Superior temporal gyrus (tissue), 1 donor: ENCODE data around the gene SETD6.

Experiments used
- DNase-seq: peaks from one replicate; pipeline ENCODE4 v3.0.0-alpha.2; 2016; ENCODE audit errors: extremely low spot score

The SETD6 gene

DNA sequence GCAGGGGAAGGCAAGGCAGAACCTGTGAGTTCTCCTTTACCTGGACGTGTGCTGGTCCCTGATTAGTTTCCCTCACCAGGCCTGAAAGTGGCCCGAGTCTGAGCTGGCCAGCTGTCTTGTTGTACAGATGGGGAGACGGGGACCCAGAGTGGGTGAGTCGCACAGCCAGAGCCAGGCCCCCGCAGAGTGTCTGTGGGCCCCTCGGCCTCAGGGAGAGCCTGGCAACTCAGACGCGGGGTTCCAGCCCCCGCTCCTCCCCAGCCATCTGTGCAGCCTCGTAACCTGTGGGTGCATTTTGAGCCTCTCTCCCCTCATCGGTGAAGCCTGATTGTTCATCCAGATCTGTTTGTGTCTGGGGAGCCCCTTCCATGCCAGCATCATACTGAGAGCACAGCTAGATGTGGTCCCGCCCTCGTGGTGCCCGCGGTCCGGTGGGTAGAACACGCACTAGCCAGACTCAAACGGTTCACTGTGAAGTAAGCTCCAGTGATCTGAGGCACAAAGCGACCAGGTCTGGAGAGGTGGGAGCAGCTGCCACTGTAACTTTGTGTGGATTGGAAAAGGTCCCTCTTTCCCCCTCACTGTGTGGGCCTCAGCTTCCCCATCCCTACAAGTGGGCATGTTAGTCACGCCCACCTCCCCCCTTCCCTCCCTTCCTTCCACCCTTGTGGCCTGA is 21.4 kb upstream of the SETD6 start:
- DNase-seq = no peak

DNA sequence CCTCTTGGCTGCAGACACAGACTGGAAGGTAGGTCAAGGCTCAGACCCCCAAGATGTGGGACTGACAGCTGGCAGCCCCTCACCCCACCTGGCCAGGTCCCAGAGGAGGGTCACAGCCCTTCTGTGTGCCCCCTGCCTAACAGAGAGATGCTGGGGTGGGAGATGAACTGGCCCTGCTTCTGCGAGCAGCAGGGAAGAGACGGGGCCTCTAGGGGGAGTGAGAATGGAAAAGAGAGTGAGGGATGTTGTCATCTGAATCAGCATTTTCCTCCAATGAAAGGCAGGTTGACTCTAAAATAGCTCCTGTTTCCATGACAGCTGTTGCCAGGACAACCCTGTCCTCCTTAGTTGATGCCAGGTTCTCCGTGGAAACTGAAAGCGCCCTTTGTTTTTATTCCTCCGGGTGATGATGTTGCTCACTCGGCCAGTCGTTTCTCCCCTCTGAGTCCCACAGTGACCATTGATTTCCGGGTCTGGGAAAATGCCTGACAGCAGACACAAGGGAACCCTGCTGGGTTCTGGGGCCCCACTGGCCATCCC is 20.3 kb upstream of the SETD6 start:
- peak; percentile 98 for DNase-seq

DNA sequence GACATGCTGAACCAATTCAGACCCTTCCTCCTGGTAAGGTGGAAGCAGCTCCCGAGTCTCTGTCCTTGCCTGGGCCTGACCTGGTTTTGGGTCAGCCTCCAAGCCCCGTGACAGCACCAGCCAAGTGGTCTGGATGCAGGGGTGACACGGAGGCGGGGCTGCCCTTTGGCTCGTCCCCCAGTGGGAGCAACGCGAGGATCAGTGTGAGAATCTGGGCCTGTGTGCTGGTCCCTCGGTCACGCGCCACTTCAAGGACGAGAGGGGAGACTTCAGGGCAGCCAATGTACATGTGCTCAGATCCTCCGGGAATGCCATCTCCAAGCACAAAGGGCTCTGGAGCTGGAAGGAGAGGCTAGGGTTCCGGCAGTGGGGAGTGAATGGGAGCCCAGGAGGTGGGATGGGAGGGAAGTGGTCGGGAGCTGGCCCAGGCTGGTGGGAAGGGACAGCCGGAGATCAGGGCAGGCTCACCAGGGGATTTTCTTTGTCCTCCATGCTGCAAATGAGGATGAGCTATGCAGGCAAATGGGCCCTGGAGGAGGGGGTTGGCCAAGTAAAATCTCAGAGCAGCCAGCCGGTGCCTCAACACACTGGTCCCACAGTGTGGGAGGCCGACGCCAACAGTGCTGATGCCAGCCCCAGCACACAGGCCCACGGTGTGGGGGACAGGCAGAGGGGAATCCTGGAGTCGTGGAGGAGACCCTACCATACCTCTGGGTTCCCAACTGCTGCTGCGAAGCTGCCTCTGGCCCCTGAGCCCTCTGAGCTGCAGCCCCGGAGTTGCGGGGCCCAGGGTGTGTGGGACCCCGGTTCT is 19.6 kb upstream of the SETD6 start:
- no peak for DNase-seq

DNA sequence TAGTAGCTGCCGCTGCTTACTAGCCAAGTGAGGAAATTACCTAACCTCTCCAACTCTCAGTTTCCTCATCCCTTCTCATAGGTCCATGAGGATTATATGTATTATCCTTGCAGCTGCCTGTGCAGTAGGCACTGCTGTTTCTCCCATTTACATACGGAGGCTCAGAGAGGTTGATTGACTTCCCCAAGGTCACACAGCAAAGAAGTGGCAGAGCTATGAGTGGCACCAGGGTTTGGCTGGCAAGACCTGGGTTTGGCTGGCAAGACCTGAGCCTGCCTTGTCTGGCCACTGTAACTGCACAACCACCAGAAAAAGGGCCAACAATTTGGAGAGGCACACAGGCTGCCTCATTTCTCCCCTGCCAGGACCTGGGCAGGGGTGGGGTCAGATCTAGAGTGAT is 17.8 kb upstream of the SETD6 start:
- no peak for DNase-seq

DNA sequence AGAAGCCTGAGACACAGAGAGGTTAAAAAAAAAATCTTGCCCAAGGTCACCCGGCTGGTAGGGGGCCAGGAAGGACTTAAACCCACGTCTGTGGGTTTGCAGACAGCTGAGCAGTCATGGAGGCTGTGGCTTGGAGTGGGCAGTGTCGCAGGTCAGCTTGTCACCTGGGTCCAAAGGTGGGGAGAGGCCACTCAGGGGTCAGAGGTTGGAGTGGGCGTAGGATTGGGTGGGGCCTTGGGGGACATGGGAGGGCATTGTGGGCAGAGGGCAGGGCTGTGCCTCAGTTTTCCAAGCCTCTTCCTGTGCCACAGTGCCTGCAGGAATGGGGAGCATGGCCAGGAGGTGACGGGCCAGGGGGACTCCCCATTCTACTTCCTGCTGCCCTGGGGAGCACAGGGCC is 17.4 kb upstream of the SETD6 start:
- no peak for DNase-seq

DNA sequence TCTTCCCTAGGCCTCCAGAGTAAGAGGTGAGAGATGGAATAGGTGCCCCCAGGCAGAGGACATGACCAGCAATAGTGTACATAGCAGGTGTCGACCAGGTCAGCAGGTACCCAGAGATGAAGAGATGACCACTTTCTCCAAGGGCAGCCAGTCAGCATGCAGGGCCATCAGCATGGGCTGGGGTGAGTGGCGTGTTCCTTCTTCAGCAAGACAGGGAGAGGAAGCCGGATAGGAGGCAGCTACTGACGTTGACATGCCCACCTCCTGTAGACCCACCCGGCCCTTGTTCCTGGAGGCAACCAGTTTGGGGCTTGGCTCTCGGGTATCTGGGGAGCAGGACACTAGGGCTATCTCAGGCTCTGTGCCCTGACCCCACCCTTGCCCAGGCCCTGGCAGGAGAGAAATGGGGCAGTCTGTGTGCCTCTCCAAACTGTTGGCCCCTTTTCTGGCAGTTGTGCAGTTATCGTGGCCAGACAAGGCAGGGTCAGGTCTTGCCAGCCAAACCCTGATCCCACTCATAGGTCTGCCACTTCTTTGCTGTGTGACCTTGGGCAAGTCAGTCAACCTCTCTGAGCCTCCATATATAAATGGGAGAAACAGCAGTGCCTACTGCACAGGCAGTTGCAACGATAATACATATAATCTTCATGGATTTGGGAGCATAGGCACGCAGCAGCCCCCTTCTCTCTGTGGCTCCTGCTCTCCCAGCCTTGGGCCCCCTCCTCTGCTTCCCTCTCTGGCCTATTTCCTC is 16.8 kb upstream of the SETD6 start:
- DNase-seq = no peak

DNA sequence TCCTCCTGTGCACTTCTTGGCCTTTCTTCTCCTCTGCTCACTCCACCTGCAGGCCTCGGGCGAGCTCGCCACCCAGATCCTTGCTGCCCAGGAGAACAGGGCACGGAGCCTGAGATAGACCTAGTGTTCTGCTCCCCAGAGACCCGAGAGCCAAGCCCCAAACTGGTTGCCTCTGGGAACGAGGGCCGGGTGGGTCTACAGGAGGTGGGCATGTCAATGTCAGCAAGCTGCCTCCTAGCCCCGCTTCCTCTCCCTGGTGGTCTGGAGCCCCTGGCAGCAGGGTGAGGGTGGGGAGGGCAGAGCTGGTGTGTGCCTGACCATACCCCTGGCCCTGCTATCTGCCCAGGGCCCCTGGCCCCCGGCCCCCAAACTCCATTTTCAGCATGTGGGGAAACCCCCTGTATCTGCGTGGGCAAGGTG is 16.2 kb upstream of the SETD6 start:
- no peak for DNase-seq

DNA sequence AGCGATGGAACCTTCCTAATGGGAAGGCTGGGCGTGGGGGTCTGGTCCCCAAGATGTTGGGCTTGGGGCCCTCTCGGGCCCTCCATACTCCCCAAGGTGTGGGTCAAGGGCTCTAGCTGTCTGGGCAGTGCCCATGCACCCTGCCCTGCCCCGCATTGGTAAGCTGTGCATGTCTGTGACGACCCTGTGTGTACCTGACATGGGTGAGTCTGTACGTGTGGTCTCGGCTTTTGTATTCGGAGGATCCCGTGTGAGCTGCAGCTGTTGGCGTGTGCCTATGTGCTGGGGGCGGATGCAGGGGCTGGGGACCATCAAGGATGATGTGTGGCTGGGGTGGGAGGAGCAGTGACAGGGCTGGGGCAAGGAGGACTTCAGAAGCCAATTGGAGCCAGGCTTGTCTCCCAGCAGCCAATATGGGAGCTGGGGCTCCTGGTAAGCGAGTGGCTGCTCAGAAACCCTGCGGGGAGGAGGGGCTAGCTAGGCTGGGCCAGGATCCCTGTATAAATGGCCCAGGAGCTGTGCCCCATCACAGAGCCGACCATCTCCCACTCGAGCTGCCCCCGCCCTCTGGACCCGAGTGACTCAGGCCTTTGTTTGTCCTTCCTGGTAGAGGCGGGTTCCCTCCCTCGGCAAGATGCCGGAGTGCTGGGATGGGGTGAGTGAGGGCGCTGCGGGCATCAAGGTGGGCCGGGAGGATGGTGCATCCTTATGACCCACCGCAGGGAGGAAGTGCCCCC is 15.5 kb upstream of the SETD6 start, which contains the start of gene NDRG4:
TSS of gene NDRG4 (plus strand) at position 529 of the 737 bp plus-strand sequence. CDS start at position 635, 106 bp downstream.
- peak; percentile 95 for DNase-seq

DNA sequence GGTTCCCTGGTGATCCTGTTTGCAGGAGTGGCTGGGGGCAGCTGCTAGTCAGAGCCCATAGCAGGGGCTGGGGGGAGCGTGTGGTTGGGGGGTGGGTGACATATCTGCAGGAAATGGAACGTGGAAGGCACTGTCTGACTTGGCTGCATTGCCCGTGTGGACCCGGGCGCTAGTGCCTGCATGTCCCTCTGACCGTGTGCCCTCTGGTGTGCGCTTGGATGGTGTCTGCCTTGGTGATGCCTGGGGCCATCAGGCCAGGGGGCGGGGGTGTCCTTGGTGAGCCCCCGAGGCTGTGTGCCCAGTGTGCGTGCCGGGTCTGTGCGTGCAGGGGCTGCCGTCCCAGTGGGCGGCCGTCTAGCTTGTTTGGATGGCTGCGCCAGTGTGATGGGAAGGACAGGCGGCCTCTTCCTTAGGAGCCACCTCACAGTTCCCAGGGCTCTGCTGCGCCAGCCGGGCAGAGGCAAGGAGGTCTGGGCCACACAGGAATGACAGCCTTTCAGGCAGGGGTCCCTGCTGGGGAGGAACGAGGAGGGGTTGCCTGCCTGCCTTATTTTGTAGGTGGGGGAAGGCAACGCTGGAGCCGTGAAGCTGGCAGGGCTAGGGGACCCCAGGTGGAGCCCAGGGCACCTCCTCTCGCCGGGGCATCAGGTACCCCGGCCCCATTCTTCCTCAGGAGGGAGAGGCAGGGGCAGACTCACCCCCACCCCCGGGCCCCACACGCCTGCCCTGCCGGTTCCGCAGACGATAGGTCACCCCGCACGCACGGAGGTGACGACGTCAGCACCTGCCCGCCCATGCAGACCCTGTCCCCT is 14.7 kb upstream of the SETD6 start:
- no peak for DNase-seq

DNA sequence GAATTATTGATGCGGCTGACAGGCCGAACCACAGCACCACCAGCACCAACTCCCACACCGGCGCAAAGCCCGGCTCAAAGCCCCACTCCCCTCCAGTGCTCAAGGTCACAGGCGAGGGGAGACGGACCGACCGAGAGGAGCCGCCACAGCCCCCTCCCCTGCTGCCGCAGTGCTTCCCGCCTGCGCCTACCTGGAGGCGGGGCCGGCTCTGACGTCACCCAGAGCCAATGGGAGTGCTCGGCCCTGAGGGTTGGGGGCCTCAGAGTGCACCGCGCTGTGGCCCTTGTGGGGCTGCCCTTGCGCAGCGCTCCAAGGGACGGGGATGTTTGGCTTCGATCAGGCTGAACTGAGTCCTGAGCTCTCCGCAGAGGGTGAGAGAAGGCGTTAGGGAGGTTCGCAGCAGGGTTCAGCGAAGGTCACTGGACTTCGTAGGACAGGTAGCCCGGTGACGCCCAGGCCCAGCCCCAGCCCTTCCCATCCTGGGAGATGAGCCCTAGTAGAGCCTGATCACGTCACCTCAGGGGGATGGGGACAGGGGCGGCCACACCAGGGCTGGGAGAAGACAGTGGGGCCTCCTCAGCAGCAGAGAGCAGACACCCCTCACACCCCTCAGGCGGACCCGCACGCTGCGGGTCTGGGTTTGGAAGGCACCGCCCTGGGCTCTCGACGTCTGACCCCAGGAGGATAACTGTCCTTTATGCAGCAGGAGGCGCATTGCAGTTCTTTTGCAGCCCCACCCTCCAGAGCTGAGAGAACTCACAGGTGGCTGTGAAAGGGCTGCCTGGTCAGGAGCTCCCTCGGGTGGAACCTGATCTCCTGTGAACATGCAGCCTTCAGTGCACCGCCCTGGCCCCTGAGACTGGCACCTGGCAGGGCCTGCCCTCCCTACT is 13.8 kb upstream of the SETD6 start:
- DNase-seq = peak; percentile 54

DNA sequence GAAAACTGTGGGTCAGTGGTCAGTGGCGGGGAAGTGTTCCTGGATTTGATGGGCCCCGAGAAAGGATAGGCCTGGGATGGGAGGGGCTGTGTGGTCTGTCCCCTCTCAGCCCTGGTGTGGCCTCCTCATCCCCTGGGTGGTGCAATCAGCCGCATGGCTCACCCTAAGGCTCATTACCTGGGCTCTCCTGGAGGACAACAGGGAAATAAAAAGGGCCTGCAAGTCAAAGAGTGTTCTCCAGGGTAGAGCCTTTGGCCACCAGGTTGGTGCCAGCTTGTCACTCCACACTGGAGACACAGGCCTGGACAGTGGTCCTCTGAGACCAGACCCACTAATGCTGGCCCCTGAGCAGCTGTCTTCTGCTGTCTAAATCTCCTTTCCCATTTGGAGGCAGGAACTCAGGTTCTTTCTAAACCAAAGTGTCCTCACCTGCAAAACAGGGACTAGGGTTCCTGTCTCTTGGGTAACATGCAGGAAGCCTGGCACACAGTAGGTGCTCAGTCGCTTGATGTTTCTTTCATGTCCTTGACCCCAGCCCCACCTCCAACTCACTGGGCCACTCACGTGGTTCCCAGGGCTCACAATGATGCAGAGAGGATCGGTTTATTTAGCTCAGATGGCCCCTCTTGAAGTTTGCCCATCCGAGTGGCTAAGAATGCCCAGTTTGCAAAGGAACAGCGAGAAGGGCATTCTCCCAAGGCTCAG is 12.9 kb upstream of the SETD6 start:
- no peak for DNase-seq

DNA sequence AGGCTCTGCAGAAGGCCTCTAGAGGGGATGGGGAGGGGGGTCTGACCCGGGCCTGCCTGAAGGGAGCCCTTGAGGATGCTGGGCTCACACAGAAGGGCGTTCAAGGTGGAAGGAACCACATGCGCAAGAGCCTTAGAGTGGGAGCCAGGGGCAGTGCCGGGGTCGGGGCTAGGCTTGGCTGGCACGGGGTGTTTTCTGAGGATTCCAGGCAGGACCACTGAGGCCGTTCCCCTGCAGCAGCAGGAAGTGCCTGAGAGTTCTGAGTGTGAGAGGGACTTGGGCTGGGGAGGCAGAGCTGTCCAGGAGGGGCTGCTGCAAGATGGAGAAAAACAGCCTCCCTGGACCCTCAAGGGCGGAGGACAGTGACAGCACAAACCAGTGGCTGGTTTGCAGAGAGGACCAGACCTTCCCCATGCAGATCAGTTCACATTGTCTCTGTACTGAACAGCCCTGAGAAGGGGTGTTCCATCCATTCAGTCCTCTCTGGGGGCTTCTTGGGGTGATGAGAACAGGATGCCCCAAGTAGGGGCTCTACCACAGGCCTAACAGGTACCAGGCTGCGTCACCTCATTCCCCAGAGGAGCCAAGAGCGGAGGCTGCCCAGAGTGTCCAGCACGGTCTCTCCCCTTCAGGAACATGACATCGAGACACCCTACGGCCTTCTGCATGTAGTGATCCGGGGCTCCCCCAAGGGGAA is 12.0 kb upstream of the SETD6 start:
- DNase-seq = no peak

DNA sequence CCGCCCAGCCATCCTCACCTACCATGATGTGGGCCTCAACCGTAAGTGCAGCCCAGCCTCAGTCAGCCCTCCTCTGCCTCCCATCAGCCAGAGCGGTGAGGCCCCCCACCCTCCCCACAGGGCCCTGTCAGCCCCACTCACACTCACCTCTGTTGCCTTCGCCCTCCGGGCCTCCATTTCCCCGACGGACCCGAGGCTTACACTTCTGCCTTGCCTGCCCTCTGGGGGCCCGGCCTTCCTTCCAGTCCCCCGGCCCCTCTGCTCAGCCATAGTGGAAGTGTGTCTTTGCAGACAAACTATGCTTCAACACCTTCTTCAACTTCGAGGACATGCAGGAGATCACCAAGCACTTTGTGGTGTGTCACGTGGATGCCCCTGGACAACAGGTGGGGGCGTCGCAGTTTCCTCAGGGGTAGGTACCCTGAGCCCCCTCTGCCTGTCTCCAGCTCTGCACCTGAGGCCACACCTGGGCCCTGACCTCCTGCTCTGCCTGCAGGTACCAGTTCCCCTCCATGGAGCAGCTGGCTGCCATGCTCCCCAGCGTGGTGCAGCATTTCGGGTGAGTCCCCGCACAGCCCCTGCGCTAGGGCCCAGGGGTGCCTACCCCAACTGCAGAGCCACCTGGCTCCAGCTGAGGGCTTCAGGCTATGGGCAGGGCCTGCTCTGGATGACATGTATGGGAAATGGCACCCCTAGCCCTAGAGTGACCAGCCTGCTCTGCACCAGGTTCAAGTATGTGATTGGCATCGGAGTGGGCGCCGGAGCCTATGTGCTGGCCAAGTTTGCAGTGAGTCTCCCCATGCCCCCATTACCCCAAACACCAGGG is 11.2 kb upstream of the SETD6 start:
- no peak for DNase-seq

DNA sequence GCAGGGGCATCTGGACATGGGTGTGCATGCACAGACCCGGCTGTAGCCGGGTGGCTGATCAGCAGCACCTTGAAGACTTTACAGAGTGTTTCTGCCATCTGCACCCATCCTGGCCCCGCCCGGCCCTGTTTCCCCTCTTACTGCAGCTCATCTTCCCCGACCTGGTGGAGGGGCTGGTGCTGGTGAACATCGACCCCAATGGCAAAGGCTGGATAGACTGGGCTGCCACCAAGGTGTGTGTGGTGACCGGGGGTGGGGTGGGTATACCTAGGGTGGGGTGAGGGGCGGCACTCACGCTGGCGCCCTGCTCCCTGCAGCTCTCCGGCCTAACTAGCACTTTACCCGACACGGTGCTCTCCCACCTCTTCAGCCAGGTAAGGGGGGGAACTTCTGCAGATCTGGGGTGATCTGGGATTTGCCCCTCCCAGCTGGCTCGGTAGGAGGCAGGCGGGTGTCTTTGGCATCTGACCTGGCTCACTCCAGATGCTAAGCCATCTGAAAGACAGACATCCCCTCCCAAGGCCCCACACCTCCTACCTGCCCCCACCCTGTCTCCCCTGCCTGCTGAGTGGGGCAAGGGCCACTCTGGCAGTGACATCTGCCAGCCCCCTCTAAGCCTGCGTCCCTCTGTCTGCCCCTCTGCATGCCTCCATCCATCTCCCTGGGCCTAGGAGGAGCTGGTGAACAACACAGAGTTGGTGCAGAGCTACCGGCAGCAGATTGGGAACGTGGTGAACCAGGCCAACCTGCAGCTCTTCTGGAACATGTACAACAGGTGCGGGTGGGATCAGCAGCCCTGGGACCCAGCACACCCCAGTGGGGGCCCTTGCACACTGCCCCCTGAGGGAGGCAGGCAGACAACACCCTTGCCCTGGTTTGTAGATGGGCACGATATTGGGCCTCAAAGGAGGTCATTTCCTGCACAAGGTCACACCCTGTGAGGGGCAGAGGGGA is 8.8 kb upstream of the SETD6 start:
- DNase-seq = no peak

DNA sequence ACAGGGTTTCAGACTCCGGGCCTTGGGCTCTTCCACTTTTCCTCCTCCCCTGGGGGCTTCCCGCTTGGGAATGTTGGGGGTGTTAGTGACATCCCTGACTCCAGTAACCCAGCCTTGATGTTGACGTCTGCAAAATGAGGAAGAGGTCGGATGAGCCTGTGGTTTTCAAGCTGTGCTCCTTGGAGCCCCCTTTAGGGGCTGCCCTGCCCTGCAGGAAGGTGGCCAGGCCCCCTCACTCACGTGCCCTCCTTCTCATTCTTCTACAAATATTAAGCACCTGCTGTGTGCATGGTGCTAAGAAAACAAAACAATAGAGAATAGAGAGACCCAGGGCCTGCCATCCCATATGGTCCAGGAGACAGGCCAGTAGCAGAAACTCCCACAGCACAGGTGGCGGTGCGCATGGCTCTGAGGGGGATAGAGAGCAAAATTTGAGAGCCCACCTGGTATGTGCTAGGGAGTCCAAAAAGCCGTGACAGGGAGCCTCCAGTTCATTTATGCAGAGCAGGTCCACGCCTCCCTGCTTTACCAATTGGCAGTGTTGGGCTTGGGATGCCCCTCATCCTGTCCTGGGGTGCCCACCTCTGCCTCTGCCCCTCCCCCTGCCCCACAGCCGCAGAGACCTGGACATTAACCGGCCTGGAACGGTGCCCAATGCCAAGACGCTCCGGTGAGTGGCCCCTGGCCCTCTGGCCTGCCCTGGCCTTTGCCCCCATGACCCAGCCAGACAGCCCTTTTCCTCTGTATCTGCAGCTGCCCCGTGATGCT is 7.9 kb upstream of the SETD6 start:
- no peak for DNase-seq
